Body of pancreas (tissue), 4 donors: ENCODE measurements around the gene HLA-C.

Source experiments
- POLR2A ChIP-seq, 3 donors: fragments of 450-650 bp; IDR thresholded peaks; one replicate each; pipeline ENCODE4 v1.6.1; 2016; ENCODE audit warnings: antibody characterized with exemption in 3 of 3, mild to moderate bottlenecking in 2 of 3
- TF ChIP-seq, protein P1 (sequence below), 7 experiments: fragments of 450-650 bp in 4 of 7; fragments of 200-600 bp in 3 of 7; sonication (generic) in 3 of 7; IDR thresholded peaks; one replicate each; pipeline ENCODE4 v1.5.1; 2016 to 2019; ENCODE audit warnings: antibody characterized with exemption in 7 of 7

DNA sequence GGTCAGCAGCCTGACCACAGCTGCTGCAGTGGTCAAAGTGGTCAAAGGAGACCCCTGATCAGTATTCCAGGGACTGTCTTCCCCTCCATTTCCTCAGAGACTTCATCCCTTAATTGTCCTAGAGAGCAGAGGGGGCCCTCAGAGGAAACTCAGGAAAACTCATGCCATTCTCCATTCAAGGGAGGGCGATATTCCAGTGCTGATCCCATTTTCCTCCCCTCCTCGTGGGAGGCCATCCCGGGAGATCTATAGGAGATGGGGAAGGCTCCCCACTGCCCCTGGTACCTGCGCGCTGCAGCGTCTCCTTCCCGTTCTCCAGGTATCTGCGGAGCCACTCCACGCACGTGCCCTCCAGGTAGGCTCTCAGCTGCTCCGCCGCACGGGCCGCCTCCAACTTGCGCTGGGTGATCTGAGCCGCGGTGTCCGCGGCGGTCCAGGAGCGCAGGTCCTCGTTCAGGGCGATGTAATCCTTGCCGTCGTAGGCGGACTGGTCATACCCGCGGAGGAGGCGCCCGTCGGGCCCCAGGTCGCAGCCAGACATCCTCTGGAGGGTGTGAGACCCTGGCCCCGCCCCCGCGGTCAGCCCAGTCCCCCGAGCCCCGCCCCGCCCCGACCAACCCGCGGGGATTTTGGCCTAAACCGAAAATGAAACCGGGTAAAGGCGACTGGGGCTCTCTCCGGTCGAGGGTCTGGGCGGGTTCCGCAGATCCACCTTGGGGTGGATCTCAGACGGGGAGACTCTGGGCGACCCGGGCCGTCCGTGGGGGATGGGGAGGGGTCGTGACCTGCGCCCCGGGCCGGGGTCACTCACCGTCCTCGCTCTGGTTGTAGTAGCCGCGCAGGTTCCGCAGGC, 878 bp downstream of the HLA-C start:
- TF ChIP-seq, protein P1, sequence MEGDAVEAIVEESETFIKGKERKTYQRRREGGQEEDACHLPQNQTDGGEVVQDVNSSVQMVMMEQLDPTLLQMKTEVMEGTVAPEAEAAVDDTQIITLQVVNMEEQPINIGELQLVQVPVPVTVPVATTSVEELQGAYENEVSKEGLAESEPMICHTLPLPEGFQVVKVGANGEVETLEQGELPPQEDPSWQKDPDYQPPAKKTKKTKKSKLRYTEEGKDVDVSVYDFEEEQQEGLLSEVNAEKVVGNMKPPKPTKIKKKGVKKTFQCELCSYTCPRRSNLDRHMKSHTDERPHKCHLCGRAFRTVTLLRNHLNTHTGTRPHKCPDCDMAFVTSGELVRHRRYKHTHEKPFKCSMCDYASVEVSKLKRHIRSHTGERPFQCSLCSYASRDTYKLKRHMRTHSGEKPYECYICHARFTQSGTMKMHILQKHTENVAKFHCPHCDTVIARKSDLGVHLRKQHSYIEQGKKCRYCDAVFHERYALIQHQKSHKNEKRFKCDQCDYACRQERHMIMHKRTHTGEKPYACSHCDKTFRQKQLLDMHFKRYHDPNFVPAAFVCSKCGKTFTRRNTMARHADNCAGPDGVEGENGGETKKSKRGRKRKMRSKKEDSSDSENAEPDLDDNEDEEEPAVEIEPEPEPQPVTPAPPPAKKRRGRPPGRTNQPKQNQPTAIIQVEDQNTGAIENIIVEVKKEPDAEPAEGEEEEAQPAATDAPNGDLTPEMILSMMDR (IDR thresholded peaks at IDR 0.05): no peak
- TF ChIP-seq POLR2A (IDR thresholded peaks at IDR 0.05): no peak
